HuH-7 (cell line): Measurements from ENCODE around the gene TBL1XR1.

Source experiments
- DNase-seq: peaks from one replicate; pipeline ENCODE4 v3.0.0; 2011; ENCODE audit warnings: low spot score

The TBL1XR1 gene

GRCh38 chr3:177107461-177108239 lies 89.6 kb downstream of the TBL1XR1 start:
- no peak for DNase-seq

- DNase-seq: no peak
Observed at GRCh38 chr3:177106594-177106993, 90.7 kb downstream of the TBL1XR1 start.

GRCh38 chr3:177106184-177106583 lies 91.1 kb downstream of the TBL1XR1 start:
- no peak for DNase-seq

- no peak for DNase-seq
Observed at GRCh38 chr3:177105623-177106022, 91.7 kb downstream of the TBL1XR1 start.

GRCh38 chr3:177104299-177104992 lies 92.8 kb downstream of the TBL1XR1 start:
- DNase-seq: no peak

GRCh38 chr3:177102553-177102952 lies 94.7 kb downstream of the TBL1XR1 start:
- no peak for DNase-seq

- DNase-seq: no peak
Observed at GRCh38 chr3:177098551-177098950, 98.7 kb downstream of the TBL1XR1 start.

GRCh38 chr3:177096615-177097014 lies 100.7 kb downstream of the TBL1XR1 start:
- no peak for DNase-seq

GRCh38 chr3:177093966-177094365 lies 103.3 kb downstream of the TBL1XR1 start:
- no peak for DNase-seq

- no peak for DNase-seq
Observed at GRCh38 chr3:177089901-177090300, 107.4 kb downstream of the TBL1XR1 start.

- DNase-seq: no peak
Observed at GRCh38 chr3:177089110-177089509, 108.2 kb downstream of the TBL1XR1 start.

GRCh38 chr3:177085794-177086193 lies 111.5 kb downstream of the TBL1XR1 start:
- DNase-seq: no peak

GRCh38 chr3:177084616-177085015 lies 112.7 kb downstream of the TBL1XR1 start:
- DNase-seq: no peak

- DNase-seq: no peak
Observed at GRCh38 chr3:177080122-177080521, 117.2 kb downstream of the TBL1XR1 start.

GRCh38 chr3:177079684-177080083 lies 117.6 kb downstream of the TBL1XR1 start:
- DNase-seq: no peak

- no peak for DNase-seq
Observed at GRCh38 chr3:177071496-177072156, 125.7 kb downstream of the TBL1XR1 start.

- DNase-seq: no peak
Observed at GRCh38 chr3:177069514-177070329, 127.6 kb downstream of the TBL1XR1 start.

- no peak for DNase-seq
Observed at GRCh38 chr3:177068967-177069366, 128.3 kb downstream of the TBL1XR1 start.

GRCh38 chr3:177066068-177066467 lies 131.2 kb downstream of the TBL1XR1 start:
- DNase-seq: no peak

GRCh38 chr3:177065285-177066033 lies 131.8 kb downstream of the TBL1XR1 start:
- no peak for DNase-seq

- DNase-seq: no peak
Observed at GRCh38 chr3:177062052-177062732, 135.1 kb downstream of the TBL1XR1 start.
